ENCODE results near the gene MACC1. TPM values are rescaled to one million over a fixed set of nuclear protein-coding genes. Genes with fewer than 3 reads are reported as not detected.
"Not testable (repeated sequence)": the region's sequence is repeated elsewhere in the genome, so short reads cannot be mapped to it uniquely, and the experiment has no call there.

MACC1 gene
- polyA plus RNA-seq, 1 donor = 0.04 TPM

DNA sequence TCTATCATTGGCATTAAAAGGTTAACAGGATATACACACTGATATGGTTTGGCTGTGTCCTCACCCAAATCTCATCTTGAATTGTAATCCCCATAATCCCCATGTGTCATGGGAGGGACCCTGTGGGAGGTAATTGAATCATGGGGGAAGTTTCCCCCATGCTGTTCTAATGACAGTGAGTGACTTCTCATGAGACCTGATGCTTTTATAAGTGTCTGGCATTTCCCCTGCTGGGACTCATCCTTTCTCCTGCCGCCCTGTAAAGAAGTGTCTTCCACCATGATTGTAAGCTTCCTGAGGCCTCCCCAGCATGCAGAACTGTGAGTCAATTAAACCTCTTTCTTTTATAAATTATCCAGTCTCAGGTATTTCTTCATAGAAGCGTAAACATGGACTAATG is 9.4 kb downstream of the MACC1 start:
- DNase-seq (ENCODE audit: low read depth) = not testable (repeated sequence)

DNA sequence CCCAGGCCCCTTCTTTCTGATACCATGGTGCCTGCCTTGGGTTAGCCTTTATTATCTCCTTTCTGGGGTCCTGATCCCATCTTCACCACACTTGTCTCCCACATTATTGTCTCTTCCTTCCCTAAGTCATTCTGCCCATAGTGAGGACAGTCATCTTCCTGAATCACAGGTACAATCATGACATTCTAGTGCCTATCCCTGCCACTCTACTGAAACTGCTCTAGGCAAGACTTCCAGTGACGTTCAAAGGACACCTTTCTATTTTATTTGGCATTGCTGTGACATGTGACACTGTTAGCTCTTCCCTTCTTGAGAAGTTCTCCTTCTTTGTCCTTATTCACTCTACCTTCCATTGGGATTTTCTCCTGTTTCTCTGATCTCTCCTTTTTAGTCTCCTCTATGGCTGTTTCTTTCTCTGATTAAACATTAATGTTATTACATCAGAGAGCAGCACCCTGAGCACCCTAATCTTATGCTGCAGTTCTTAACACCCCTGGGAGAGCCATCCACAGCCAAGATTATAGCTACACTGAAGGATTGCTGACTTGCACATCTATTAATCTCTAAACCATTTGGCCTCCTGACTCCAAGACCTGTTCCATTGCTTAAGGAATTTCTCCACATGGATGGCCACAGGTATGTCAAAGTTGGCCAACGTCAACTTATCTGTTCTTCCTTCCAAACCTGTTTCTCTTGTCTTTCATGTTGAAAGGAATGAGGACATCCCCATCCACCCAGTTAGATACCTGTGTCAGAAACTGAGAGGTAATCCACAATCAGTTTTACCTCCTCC is 10.9 kb downstream of the MACC1 start:
- no peak for DNase-seq (ENCODE audit: low read depth)

DNA sequence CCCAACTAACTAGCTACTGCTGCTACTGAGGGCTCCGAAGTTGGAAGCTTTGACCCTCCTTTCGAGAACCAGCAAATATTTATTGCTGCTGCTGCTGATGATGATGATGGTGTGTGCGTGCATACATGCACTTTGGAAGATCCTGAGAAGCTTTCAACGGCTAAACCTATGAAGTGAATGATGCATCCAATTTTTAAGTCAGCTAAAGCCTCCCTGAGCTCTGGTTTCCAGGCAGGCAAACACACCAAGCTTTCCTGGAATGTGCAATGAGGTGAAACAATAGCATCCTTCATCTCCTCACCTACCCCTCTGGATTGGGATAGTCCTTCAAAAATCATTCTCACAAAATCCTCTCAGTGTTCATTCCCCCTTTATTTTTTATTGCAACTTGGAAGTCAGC is 13.9 kb downstream of the MACC1 start:
- no peak for DNase-seq (ENCODE audit: low read depth)

DNA sequence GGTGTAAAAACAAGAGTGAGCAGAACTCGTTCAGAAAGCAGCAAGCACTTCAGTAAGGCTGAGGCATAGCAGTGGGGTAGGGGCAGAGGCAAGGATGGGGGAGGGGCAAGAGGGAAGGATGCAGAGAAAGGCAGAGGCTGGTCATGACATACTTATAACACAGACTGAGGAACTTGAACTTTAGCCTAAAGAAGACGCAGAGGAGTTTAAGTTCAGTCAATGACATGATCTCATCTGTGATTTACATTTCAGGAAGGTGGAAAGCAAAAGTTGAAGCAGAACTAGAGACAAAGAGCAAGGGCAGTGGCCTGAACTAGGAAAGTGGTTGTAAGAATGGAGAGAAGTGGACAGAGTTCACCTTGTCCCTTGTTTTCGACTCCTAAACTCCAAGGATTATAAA is 15.8 kb downstream of the MACC1 start:
- no peak for DNase-seq (ENCODE audit: low read depth)

DNA sequence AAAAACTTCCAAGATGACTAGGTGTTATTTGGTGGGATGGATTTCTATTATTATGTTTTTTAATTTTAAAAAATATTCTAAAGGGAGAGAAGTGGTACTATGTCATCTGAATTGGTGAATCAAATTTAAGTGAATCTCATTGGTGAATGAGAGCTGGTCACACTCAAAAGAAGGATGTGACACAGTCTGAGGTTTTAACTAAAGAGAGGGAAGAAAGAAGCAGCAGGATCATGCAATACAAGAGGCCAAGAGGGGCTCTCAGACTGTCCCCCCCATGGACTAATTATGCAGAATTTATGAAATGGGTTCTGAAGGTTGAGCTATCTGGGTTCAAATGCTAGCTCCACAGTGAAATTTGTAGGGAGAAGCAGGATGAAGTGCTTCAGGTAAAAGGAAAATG is 16.2 kb downstream of the MACC1 start:
- no peak for DNase-seq (ENCODE audit: low read depth)

DNA sequence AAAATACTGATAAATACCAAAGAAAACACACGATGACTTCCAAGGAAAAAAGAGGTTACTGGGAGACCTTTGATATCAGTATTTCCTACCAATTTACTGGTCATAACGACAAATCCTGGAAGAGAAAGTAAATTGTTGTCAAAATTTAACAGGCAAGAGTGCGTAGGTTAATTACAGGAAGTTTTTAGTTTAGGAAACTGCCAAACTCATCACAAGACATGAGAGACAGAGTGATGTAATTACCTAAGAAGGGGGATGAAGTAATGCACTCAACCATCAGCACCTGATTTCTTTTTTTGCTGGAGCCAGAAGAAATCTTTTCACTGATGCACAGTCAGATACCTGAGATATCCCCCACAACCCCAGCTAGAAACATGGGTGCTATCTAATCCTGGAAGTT is 16.8 kb downstream of the MACC1 start:
- DNase-seq (ENCODE audit: low read depth) = no peak

DNA sequence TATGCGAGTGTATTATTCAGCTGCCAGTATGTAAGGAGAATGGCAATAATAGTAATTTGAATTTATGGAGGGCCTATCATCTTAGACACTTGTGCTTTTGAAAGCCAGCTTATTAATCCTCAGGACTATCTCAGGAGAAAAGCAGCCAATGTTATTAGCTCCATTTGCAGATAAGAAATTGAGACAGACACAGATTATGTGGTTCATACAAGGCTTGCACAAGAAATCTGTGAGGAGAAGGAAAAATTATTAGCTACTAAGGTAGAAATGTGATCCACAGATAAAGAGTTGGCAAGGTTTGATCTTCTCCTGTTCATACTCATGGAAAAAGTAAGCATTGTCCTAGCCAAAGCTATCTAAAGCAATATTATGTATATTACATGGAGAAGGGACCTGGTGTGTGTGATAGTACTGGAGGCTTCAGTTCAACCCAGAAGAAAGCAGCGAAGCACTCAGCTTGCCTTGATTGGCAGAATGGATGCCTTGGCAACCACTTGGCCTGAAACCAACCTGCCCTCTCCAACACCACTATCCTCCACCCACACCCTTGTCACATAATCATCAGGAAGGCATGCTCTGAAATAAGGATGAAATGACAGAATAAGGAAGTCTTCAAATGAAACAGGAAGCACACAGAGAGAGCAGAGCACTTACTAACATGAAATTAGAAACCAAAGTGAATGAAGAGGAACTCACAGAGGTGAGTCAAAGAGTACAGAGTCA is 18.0 kb downstream of the MACC1 start:
- no peak for DNase-seq (ENCODE audit: low read depth)

DNA sequence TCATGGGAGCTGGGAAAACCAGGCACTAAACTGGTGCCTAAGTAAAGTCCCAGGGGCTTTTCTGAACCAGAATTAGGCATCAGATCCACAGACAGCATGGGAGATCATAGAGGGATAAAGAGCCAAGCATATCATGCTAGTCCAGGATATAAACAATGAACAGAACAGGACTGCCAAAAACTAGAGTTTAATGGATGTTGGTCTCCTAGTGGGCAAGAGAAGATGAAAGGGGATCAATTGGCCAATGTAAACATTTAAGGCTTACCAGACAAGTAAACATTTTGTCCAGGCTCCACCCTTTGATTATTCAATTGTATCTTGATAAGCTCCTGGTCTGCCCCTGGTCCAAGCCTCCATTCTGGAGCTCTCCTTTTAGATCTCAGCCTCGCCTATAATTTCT is 18.9 kb downstream of the MACC1 start:
- DNase-seq (ENCODE audit: low read depth) = no peak

DNA sequence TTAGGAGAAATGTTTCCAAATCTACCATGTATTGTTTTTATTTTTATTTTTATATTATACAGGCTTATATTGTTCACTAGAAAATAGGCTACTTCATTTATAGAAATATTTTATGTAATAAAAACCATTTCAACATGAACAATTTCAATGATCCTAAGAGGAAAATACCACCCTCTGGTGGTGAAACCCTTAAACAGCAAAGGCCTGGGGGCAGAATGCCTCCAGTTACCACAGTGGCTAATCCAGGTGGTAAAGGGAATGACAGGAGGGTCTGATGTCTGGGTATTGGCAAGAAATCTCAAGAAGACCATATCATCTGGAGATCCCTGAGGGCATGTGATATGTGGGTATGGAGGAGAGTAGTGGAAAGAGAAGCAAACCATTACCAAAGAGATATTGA is 19.3 kb downstream of the MACC1 start:
- no peak for DNase-seq (ENCODE audit: low read depth)

DNA sequence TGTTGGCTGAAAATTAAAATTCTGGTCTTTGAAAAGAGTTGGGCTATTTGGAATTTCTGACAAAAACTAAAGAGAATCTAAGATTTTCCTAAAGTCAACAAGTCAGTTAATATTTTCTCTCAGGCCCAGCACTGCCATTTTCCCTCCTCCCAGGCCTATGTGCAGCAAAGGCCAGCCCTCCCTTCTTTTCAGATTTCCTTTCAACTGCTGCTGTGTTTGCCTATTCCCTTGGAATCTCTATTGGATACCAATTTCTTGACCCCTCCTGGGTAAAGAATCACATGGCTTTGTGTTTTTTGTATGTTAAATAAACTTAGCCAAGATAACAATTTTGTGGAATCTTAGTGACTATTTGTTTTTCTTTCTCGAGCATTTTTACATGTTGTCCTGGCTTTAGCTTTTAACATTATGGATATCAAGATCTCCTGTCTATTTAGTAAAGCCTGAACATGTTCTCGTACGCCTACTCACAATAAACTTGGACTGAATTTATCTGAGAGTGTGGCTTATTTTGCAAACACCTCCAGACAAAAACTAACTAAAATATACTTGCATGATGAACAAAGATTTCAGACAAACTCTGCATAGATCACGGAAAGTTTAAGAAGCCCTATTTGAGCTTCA is 19.9 kb downstream of the MACC1 start:
- DNase-seq (ENCODE audit: low read depth) = no peak

DNA sequence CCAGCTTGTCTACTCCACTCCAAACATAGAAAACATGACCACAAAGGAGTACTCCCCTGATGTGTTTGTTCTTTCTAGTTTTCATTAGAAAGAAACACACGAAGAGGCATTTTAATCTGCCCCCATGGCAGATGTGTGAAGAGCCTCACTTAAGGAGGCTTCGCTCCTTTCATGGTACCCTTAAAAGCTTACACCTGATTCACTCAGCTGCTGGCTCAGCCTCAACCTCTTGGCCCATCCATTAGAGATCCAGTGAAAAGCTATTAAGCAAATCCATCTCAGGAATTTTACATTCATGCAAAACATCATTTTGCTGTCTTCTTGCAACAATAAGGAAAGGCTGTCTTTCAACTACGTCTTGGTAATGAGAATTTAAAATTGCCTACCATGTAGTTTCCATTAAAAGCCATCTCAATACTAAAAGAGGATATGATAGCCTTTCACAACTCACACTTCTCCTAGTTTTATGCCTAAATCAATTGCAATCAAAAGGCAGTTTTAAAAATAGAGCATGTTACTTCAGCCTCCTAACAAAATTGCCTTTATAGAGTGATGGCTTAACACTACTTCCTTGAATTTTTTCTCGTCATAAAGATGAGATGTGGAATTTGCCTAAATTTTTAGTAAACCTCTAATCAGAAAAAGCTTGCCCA is 22.7 kb downstream of the MACC1 start:
- DNase-seq (ENCODE audit: low read depth) = no peak

DNA sequence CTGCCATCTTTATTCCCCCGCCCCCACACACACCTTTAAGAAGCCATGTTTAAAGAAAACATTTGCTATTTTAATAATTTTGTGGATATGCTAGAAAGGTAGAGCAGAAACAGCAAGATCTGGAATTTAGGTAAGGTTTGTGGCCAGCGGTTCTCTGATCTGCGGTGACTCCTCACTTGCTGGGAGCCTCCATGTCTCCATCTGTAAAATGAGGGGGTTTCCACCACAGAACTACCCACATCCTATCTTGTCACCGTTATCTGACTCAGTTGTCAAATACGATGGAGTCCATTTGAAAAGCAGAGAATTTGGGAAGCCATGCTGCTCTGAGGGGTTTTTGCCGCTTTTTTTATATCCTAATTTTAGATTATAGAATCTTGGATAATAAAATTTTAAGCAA is 23.3 kb downstream of the MACC1 start:
- no peak for DNase-seq (ENCODE audit: low read depth)

DNA sequence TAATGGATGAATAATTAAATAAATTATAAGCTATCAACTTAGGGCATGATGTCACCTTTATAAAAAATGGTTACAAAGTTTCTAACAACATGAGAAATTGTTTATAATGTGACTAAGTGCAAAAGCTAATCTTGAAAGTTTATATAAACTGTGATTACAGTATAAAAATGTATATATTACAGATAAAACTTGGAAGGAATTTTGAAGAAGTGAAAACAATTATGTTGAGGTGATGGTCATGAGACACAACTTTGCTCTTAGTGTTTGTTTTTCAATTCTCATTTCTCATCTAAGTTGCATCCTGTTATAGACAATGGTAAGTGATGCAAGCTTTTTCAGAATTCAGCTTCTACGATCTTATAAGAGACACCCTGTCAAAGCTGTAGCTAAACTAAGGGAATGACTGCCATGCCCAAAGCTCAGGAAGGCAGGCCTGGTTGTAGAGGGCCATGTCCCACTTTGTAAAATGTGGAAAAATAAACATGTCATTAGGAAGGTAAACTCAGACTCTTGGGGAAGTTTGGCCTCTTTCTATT is 23.9 kb downstream of the MACC1 start:
- DNase-seq (ENCODE audit: low read depth) = no peak

DNA sequence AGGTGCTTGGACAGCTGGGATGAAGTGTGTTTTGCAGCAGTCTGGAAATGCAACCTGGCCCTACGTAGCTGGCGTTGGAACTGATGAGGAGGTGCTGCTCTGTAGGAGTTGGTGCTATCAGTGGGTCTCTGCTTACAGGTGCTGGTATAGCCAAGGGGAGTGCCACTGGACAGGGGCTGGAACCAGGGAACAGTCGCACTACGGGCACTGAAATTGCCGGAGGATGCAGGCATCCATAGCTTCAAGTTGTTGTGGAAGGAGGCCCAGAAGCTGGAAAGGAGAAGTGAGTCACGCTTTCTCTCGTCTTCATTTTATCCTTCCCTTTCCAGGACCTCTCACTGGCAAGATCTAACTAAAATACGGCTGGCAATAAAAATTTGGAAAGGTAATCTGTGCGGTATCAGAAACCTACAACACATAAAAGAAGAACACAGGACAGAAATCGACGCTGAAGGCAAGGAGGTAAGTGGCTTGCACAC is 25.8 kb downstream of the MACC1 start:
- no peak for DNase-seq (ENCODE audit: low read depth)

DNA sequence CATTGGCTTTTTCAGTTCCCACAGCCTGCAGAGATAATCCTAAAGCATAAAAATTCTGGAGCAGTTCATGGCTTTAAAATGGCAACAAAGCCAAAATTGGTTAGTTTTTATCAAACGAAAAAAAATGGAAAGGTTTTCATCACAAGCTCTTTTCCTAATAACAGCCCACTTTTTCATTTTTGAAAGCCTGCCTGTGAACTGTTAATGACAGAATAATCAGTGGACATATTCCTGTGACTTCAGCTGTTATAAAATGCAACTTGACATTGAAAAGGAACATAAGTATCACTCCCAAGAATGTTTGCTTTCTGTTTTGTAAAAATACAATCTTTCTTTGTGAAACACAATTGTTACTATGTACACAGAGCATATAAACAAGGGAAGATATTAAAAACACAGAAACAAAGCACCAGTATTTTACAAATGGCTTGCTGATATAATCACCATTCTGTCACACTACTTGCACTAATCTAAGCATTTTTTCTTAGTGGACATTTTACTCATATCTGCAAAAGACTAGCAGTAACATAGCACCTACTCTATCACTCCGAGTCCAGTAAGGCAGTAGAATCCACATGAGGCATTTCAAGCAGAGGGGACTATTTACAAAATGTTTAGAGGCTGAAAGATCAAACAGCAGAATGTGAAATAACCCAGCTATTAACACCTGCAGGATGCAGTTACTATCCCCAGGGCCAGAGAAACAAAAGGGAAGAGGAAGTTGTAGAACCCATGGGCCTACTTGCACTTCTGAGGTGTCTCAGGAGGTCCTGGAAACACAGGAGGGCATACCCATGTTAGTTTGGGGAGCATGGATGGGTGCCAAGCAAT is 26.4 kb downstream of the MACC1 start:
- DNase-seq (ENCODE audit: low read depth) = no peak

DNA sequence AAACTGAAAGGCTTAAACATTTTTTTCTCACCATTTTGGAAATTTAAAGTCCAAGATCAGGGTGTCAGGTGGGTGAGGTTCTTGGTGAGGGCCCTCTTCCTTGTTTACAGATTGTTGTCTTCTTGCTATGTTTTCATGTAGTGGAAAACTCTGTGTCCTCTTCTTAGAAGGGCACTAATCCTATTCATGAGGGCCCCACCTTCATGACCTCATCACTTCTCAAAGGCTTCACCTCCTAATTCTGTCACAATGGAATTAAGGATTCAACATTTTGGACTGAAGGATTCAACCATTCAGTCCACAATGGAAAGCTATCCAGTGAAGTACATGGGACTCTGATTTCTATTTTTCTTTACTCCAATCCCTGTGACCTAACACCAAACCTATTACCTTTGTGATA is 27.3 kb downstream of the MACC1 start:
- no peak for DNase-seq (ENCODE audit: low read depth)

DNA sequence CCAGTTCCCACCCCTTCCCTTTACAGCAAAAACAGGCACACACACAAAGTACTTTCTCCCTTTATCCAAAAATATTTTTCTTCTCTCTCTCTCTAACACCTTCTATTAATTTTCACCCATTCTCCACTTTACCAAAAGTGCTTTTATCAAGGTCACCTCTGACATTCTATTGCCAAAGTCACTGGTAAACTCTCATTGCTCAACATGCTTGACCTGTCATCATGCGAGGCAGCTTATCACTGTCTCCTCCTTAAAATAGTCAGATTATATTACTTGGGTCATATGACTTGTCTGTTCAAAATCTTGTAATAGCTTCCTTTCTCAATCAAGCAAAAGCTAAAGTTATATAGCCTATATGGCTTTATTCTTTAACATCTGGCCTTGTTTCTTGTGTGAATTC is 28.6 kb downstream of the MACC1 start:
- no peak for DNase-seq (ENCODE audit: low read depth)

DNA sequence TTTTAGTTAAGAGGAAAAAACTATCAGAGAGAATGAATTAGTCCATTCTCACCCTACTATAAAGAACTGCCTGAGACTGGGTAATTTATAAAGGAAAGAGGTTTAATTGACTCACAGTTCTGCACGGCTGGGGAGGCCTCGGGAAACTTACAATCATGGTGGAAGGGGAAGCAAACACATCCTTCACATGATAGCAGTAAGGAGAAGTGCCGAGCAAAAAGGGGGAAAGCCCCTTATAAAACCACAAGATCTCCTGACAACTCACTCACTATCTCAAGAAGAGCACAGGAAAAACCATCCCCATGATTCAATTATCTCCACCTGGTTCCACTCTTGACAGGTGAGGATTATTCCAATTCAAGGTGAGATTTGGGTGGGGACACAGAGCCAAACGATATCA is 29.3 kb downstream of the MACC1 start:
- not testable (repeated sequence) for DNase-seq (ENCODE audit: low read depth)

DNA sequence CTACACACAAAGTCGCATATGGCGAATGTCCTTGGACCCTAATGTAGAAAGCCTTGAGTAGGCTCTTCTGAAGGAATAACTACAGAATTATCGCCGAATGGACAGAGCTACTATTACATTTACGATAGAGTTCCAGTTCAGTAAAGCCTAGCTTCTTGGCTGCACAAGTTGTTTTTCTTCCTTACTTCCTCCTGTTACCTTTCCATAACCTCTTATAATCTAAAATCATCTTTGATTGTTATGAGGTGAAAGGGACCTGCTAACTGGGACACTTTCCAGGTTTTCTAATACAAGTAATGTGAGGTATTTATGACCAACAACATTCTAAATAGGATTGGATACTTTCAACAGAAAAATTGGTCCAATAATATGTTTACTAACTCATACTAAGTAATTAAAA is 31.2 kb downstream of the MACC1 start:
- DNase-seq (ENCODE audit: low read depth) = no peak

DNA sequence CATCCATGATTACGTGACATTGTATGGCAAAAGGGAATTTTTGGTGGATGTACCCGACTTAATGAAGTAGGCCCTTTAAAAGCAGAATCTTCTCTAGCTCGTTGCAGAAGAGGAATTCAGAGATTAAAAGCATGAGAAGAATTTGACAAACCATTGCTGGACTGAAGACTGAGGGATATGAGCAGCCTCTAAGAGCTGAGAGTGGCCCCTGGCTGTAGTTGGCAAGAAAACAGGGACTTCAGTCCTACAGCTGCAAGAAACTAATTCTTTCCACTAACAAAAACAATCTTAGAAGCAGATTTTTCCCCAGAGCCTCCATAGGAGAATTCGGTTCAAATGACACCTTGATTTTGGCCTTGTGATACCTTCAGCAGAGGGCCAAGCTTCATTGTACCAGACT is 34.1 kb downstream of the MACC1 start:
- DNase-seq (ENCODE audit: low read depth) = no peak

DNA sequence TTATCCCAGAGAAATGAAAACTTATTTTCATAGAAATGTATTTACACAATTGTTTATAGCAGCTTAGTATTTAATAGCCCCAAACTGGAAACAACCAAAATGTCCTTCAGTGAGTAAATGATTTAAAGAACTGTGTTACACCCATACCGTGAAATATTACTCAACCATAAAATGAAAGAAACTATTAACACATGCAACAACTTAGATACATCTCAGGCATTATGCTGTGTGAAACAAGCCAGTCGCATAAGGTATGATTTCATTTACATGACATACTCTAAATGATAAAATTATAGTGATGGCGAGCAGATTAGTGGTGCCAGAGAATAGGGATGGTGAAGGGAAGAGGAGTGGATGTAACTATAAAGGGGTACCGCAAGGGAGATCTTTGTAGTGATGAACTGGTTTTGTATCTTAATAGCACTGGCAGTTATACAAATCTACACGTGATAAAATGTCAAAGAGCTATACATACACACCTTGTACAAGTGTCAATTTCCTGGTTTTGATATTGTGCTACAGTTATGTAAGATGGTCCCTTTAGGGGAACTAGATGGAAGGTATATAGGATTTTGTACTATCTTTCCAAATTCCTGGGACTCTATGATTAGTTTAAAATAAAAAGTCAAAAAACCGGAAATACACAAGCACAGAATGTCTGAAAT is 40.5 kb downstream of the MACC1 start:
- no peak for DNase-seq (ENCODE audit: low read depth)
